Psoas muscle (tissue), 8 donors: Measurements from ENCODE around the gene MYRIP. TPM values are rescaled to one million over a fixed set of nuclear protein-coding genes. Genes with fewer than 3 reads are reported as not detected.

Experiments used
- ATAC-seq, 4 donors: fragments of 200-7000 bp; cut with Tn5 transposase; one replicate each; pipeline ENCODE4 v1.9.1; 2020; ENCODE audit warnings: moderate library complexity in 3 of 4, mild to moderate bottlenecking in 2 of 4
- DNase-seq, 2 donors: peaks; one replicate each; pipeline ENCODE4 v3.0.0-alpha.2; 2020
- H3K27ac ChIP-seq: fragments of 200-600 bp; one replicate; pipeline ENCODE4 v1.8.0; 2022
- H3K27me3 ChIP-seq, 3 donors: fragments of 200-600 bp in 1 of 3; one replicate each; pipeline versions ENCODE4 v1.6.1 to v1.8.0; 2013 to 2022; ENCODE audit warnings: low read length in 2 of 3, mild to moderate bottlenecking in 2 of 3, moderate library complexity in 1 of 3; ENCODE audit not compliant: insufficient read depth in 3 of 3
- H3K36me3 ChIP-seq, 2 donors: fragments of 200-600 bp in 1 of 2; one replicate each; pipeline versions ENCODE4 v1.6.1 to v1.8.0; 2013 to 2022; ENCODE audit warnings: low read depth in 1 of 2, mild to moderate bottlenecking in 1 of 2, moderate library complexity in 1 of 2; ENCODE audit not compliant: insufficient read depth in 1 of 2
- H3K4me1 ChIP-seq: fragments of 200-600 bp; one replicate; pipeline ENCODE4 v1.8.0; 2022
- H3K4me3 ChIP-seq: fragments of 200-600 bp; one replicate; pipeline ENCODE4 v1.8.0; 2022; ENCODE audit warnings: mild to moderate bottlenecking
- H3K9me3 ChIP-seq: fragments of 200-600 bp; one replicate; pipeline ENCODE4 v1.8.0; 2022
- CTCF ChIP-seq: fragments of 200-600 bp; IDR thresholded peaks from one replicate; pipeline ENCODE4 v1.8.0; 2022; ENCODE audit warnings: antibody characterized with exemption
- WGBS, 3 donors: extraction: QIAGEN DNeasy Blood & Tissue Kit; methylation state at CpG; one replicate each; pipeline versions ENCODE4 v1.1.6 to v1.1.7; 2013; 5-methylcytosine and 5-hydroxymethylcytosine counted together
- intact Hi-C, 2 donors: fragments of 100-400 bp; cut with DNase I; formaldehyde crosslinking; loops; one replicate each; pipeline versions ENCODE4 v1.11.0 to v1.14.2; 2022
- polyA plus RNA-seq, 3 donors: library from polyadenylated mRNA; stranded (reverse); fragments of 200-250 nt; gene quantifications; one replicate each; pipeline ENCODE4 v1.2.3, GENCODE V29; 2013
- total RNA-seq, 4 donors: library from RNA; stranded (reverse); fragmentation: NEBNext Ultra II Directional in 2 of 4; extraction: Animal tissue kit (Norgen Biotek cat#: 25700) in 2 of 4; gene quantifications; one replicate each; pipeline versions ENCODE4 v1.2.1 to v1.2.4, GENCODE V29; 2021 to 2023
- donor health status: healthy with polysubstance abuse.
- donor health status: DM: no; HTN: no; CAD: no; lungs with moderate emphysema.
- donor health status: Bipolar disorder and iron deficiency.
- donor health status: healthy.
- donor health status: DM: yes; HTN: yes; CAD: no.
- donor health status: DM: no; HTN: no; CAD: no.
- donor health status: DM: no; HTN: no; CAD: no.
- donor health status: DM: yes; HTN: yes; CAD: no.

Gene MYRIP
- total and polyA plus RNA-seq, 7 donors: 0.35 to 2.8 (median 1.1) TPM

- Histone ChIP-seq H3K4me3 (no peak overlapping the region), H3K27me3 (no peaks in the 10 kb centered on the region), H3K4me1 (no peaks in the 10 kb centered on the region), H3K36me3 (no peaks in the 10 kb centered on the region), H3K27ac (no peak overlapping the region), H3K9me3 (no peaks in the 10 kb centered on the region)
- intact Hi-C loops: no loop called here
- DNase-seq: no peak
- no peak for ATAC-seq
- no peak for TF ChIP-seq CTCF
Measured at GRCh38 chr3:40262331-40262730, 452.9 kb downstream of the MYRIP start.

GRCh38 chr3:40264451-40264850 lies 455.0 kb downstream of the MYRIP start:
- no peaks in the 10 kb centered on the region for H3K27me3 ChIP-seq
- H3K9me3 ChIP-seq: no peaks in the 10 kb centered on the region
- no peak for DNase-seq
- TF ChIP-seq CTCF: no peak
- no peak for ATAC-seq
- no peaks in the 10 kb centered on the region for H3K4me1 ChIP-seq
- intact Hi-C loops: no loop called here
- H3K36me3 ChIP-seq: no peaks in the 10 kb centered on the region
- no peak overlapping the region for H3K4me3 ChIP-seq
- WGBS, 3 donors: 84 to 90% (median 89%) methylated on average over 1 of the region's 1 CpG
- H3K27ac ChIP-seq: no peak overlapping the region

GRCh38 chr3:40265181-40265580 lies 455.8 kb downstream of the MYRIP start:
- no peak for DNase-seq
- intact Hi-C loops: no loop called here

GRCh38 chr3:40267937-40268724 lies 458.7 kb downstream of the MYRIP start:
- TF ChIP-seq CTCF: no peak
- no peak overlapping the region for H3K4me3 ChIP-seq
- H3K4me1 ChIP-seq: no peaks in the 10 kb centered on the region
- WGBS, 3 donors: 40 to 57% (median 46%) methylated on average over 4 of the region's 4 CpGs
- DNase-seq: no peak
- intact Hi-C loops: no loop called here
- no peak overlapping the region for H3K27ac ChIP-seq
- no peaks in the 10 kb centered on the region for H3K27me3 ChIP-seq
- H3K9me3 ChIP-seq: no peaks in the 10 kb centered on the region
- no peak for ATAC-seq
- no peaks in the 10 kb centered on the region for H3K36me3 ChIP-seq

More at GRCh38 chr3:40265181-40265580, 455.8 kb downstream of the MYRIP start:
- H3K4me3 ChIP-seq: no peak overlapping the region
- TF ChIP-seq CTCF: no peak
- no peaks in the 10 kb centered on the region for H3K9me3 ChIP-seq
- no peak overlapping the region for H3K27ac ChIP-seq
- no peaks in the 10 kb centered on the region for H3K36me3 ChIP-seq
- no peaks in the 10 kb centered on the region for H3K27me3 ChIP-seq
- no peak for ATAC-seq
- no peaks in the 10 kb centered on the region for H3K4me1 ChIP-seq
